HEK293 (cell line): ENCODE results near the gene HSDL2.

ENCODE experiments used
- CTCF ChIA-PET: fragments of 350-600 bp; formaldehyde crosslinking; extraction: SDS; loops from one replicate; lab custom pipeline; 2021; ENCODE audit warnings: antibody characterized with exemption; lab: Yijun Ruan, JAX
- POLR2A ChIA-PET: fragments of 300-600 bp; formaldehyde crosslinking; extraction: SDS; loops from one replicate; lab custom pipeline; 2020; ENCODE audit warnings: antibody characterized with exemption, inconsistent platforms; lab: Yijun Ruan, JAX
- H3K27ac ChIP-seq: fragments of 200-500 bp; sonication (Bioruptor generic); 2 replicates; pipeline ENCODE4 v1.5.1; 2014; ENCODE audit warnings: low read depth, low read length, control low read depth, inconsistent platforms; ENCODE audit errors: extremely low read depth
- H3K36me3 ChIP-seq, 2 experiments: fragments of 200-500 bp in 1 of 2; sonication (Bioruptor generic) in 1 of 2; 1 replicate in 1 of 2; 2 replicates in 1 of 2; pipeline ENCODE4 v1.5.1; 2014 to 2017; ENCODE audit warnings: inconsistent platforms in 2 of 2, low read length in 2 of 2; ENCODE audit not compliant: control insufficient read depth in 2 of 2, insufficient read depth in 1 of 2
- H3K4me1 ChIP-seq: fragments of 200-500 bp; sonication (Bioruptor generic); 2 replicates; pipeline ENCODE4 v1.5.1; 2014; ENCODE audit warnings: mild to moderate bottlenecking, low read length, inconsistent platforms; ENCODE audit not compliant: control insufficient read depth, insufficient read depth
- H3K4me3 ChIP-seq: 2 replicates; pipeline ENCODE4 v1.5.1; 2011; ENCODE audit warnings: low read depth, mild to moderate bottlenecking, control low read depth, low read length, moderate library complexity
- H3K9me3 ChIP-seq: fragments of 200-500 bp; sonication (Bioruptor generic); 2 replicates; pipeline ENCODE4 v1.5.1; 2014; ENCODE audit warnings: low read depth, low read length, inconsistent platforms; ENCODE audit not compliant: control insufficient read depth, insufficient read depth
- ZNF157 ChIP-seq: fragments of 450-650 bp; formaldehyde crosslinking; IDR thresholded peaks from 2 replicates; pipeline ENCODE4 v1.5.1; 2016; ENCODE audit warnings: missing biosample characterization, missing genetic modification characterization
- ZNF48 ChIP-seq: fragments of 450-650 bp; formaldehyde crosslinking; IDR thresholded peaks from 2 replicates; pipeline ENCODE4 v1.5.1; 2016; ENCODE audit warnings: missing biosample characterization, missing genetic modification characterization
- ZNF76 ChIP-seq: fragments of 450-650 bp; formaldehyde crosslinking; IDR thresholded peaks from 2 replicates; pipeline ENCODE4; 2016; ENCODE audit warnings: low read depth, missing biosample characterization, missing genetic modification characterization, borderline replicate concordance

Gene HSDL2

DNA sequence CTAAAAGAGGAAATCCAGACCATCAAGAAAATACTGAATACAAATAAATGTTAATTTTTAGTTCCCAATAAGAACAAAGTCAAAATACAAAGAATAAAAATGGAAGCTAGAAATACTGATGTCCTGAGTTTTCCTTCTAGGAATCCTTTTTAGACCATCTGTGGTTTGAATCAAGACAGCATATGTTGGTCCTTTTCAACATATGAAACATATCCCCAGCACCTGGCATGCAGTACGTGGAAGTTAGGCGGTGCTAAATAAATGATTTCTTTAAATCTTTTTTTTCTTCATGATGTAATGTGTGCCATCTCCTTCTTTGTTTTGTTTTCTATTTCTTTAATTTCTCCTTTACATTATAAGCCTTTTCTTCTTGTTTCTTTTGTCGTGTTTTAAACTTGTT is 140.7 kb downstream of the HSDL2 start:
- no peak overlapping the region for H3K27ac ChIP-seq
- POLR2A ChIA-PET = no interaction called here
- TF ChIP-seq ZNF76 (tag by site-specific recombination) (no peak), ZNF157 (no peak), ZNF48 (tag by site-specific recombination) (no peak)
- H3K4me3 ChIP-seq = no peak overlapping the region
- CTCF ChIA-PET = interaction anchor here (0.9 kb wide), 1 partner anchor 31 kb away, joined by 3 read pairs; no protein-coding TSS in a partner anchor
- H3K36me3 ChIP-seq = no peaks in the 10 kb centered on the region
- H3K4me1 ChIP-seq = no peaks in the 10 kb centered on the region
- H3K9me3 ChIP-seq = no peaks in the 10 kb centered on the region
